ENCODE data around the gene RNU6-9. TPM values are rescaled to one million over a fixed set of nuclear protein-coding genes. Genes with fewer than 3 reads are reported as not detected.

Gene RNU6-9
- total RNA-seq, 4 donors from 2014 or later = not detected

- Histone ChIP-seq H3K27ac (no peak overlapping the region), H3K9me3 (no peaks in the 10 kb centered on the region), H3K36me3 (peaks cover 0 to 2% of the 10 kb centered on the region in 2 donors), H3K4me3 (replicated peaks in 1 of 3) (no peak overlapping the region), H3K4me1 (peaks cover 4 to 6% of the 10 kb centered on the region in 2 donors), H3K27me3 (no peaks in the 10 kb centered on the region)
- WGBS, 2 donors = 23 to 29% methylated on average over 20 to 24 of the region's 48 CpGs
- no peak for TF ChIP-seq POLR2A (IDR thresholded peaks at IDR 0.05)
- no peak for TF ChIP-seq CTCF (IDR thresholded peaks at IDR 0.05)
- intact Hi-C loops (cut with DNase I) = loop anchor here (5.0 kb wide), 2 partner anchors 55 to 120 kb away; partner anchors contain the start of genes KISS1R and WDR18
- DNase-seq = peak; percentile 42 to 47
Observed at GRCh38 chr19:862581-863314, 30.5 kb upstream of the RNU6-9 start.

- WGBS, 2 donors = 76 to 87% methylated on average over 7 of the region's 7 CpGs
- intact Hi-C loops (cut with DNase I) = loop anchor here (5.0 kb wide), 2 partner anchors 54 to 119 kb away; partner anchors contain the start of genes KISS1R and WDR18
- no peak overlapping the region for H3K4me3 ChIP-seq (replicated peaks in 1 of 3)
- no peak for DNase-seq
- H3K9me3 ChIP-seq = no peaks in the 10 kb centered on the region
- no peaks in the 10 kb centered on the region for H3K27me3 ChIP-seq
- H3K27ac ChIP-seq = no peak overlapping the region
- H3K4me1 ChIP-seq = peaks cover 4 to 6% of the 10 kb centered on the region in 2 donors
- TF ChIP-seq POLR2A (IDR thresholded peaks at IDR 0.05) (no peak), CTCF (IDR thresholded peaks at IDR 0.05) (no peak)
- peaks cover 0 to 8% of the 10 kb centered on the region in 2 donors for H3K36me3 ChIP-seq
Observed at GRCh38 chr19:863315-863620, 30.0 kb upstream of the RNU6-9 start.

- H3K27ac ChIP-seq = no peak overlapping the region
- 88 to 90% methylated on average over 14 to 38 of the region's 38 CpGs for WGBS, 2 donors
- intact Hi-C loops (cut with DNase I) = no loop called here
- H3K27me3 ChIP-seq = no peaks in the 10 kb centered on the region
- H3K4me3 ChIP-seq (replicated peaks in 1 of 3) = no peak overlapping the region
- H3K4me1 ChIP-seq = peaks cover 3 to 4% of the 10 kb centered on the region in 2 donors
- H3K9me3 ChIP-seq = no peaks in the 10 kb centered on the region
- TF ChIP-seq POLR2A (IDR thresholded peaks at IDR 0.05) (no peak), CTCF (IDR thresholded peaks at IDR 0.05) (no peak)
- DNase-seq = no peak
- H3K36me3 ChIP-seq = peaks cover 5 to 16% of the 10 kb centered on the region in 2 donors
Observed at GRCh38 chr19:866769-867300, 26.4 kb upstream of the RNU6-9 start.

GRCh38 chr19:867301-867793, 25.9 kb upstream of the RNU6-9 start:
- TF ChIP-seq CTCF (IDR thresholded peaks at IDR 0.05) = no peak
- TF ChIP-seq POLR2A (IDR thresholded peaks at IDR 0.05) = no peak
- intact Hi-C loops (cut with DNase I) = no loop called here
- H3K9me3 ChIP-seq = no peaks in the 10 kb centered on the region
- peaks cover 9 to 16% of the 10 kb centered on the region in 2 donors for H3K36me3 ChIP-seq
- 86 to 88% methylated on average over 10 to 16 of the region's 16 CpGs for WGBS, 2 donors
- no peak overlapping the region for H3K4me3 ChIP-seq (replicated peaks in 1 of 3)
- H3K27ac ChIP-seq = no peak overlapping the region
- no peaks in the 10 kb centered on the region for H3K27me3 ChIP-seq
- DNase-seq = no peak
- H3K4me1 ChIP-seq = peaks cover 0 to 4% of the 10 kb centered on the region in 2 donors

- Histone ChIP-seq H3K4me1 (peaks cover 0 to 4% of the 10 kb centered on the region in 2 donors), H3K36me3 (peaks cover 10 to 16% of the 10 kb centered on the region in 2 donors), H3K9me3 (no peaks in the 10 kb centered on the region), H3K4me3 (replicated peaks in 1 of 3) (no peak overlapping the region), H3K27me3 (no peaks in the 10 kb centered on the region), H3K27ac (no peak overlapping the region)
- intact Hi-C loops (cut with DNase I) = no loop called here
- no peak for DNase-seq
- 94 to 95% methylated on average over 30 to 39 of the region's 39 CpGs for WGBS, 2 donors
- TF ChIP-seq CTCF (IDR thresholded peaks at IDR 0.05) (no peak), POLR2A (IDR thresholded peaks at IDR 0.05) (no peak)
Observed at GRCh38 chr19:867855-868457, 25.3 kb upstream of the RNU6-9 start.
